ENCODE results near the gene LAMB2.

LAMB2 gene

DNA sequence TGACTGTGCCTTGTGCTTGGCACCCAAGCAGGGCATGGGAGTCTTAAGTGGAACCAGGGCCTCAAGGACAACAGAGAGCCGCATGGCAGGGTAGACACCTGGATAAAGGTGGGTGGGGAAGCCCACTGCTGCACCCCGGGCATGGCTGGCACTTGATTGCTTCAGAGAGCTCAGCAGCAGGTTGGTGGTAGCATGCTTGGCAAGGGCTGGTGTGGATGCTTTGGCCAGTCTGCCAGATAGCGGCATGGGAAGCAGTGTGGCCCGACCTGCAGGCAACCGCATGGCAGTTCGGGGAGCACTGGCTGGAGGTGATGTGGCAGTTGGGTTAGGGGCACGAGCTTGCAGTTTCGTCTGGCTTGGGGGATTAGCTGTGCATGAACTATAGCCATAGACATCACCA lies 30.8 kb upstream of the LAMB2 start:
- in situ Hi-C loops (cut with HindIII; ENCODE audit: low pct_ligation_motif_present, low sequenced_read_pairs): no loop called here
- no peak for TF ChIP-seq CTCF (IDR thresholded peaks at IDR 0.05; ENCODE audit: low read depth, low read length, missing control alignments)
- Histone ChIP-seq H3K27ac (no peak overlapping the region), H3K4me3 (ENCODE audit: low read depth, low read length) (no peak overlapping the region), H3K27me3 (replicated peaks) (no peaks in the 10 kb centered on the region), H3K36me3 (replicated peaks) (peaks cover 18% of the 10 kb centered on the region)
- DNase-seq: no peak

DNA sequence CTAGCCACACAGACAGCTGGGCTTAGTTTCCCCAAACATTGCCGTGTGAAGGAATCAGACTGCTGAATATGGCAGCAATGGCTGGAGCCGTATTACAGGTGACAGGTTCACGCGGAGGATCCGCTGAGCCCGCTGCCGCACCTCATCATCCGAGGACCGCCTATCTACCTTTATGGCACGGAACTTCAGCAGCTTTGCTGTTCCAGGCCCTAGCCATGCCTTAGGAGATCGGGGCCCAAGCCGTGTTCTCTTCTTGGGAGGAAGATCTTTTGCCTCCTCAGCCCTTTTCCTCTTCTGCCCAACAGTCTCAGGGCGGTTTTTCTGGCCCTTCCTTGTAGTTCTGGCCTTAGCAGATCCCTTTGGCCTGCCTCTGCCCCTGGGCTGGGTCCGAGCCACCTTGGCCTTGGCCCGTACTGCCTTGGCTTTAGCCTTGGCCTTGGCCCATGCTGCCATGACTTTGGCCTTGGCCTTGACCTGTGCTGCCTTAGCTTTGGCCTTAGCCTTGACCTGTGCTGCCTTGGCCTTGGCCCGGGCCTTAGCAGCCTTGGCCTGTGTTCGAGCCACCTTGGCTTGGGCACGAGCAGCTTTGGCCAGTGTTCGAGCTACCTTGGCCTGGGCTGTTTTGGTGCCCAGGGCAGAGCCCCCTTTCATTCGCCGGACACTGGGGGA lies 30.0 kb upstream of the LAMB2 start:
- Histone ChIP-seq H3K27ac (no peak overlapping the region), H3K36me3 (replicated peaks) (peaks cover 18% of the 10 kb centered on the region), H3K4me3 (ENCODE audit: low read depth, low read length) (no peak overlapping the region), H3K27me3 (replicated peaks) (no peaks in the 10 kb centered on the region)
- in situ Hi-C loops (cut with HindIII; ENCODE audit: low pct_ligation_motif_present, low sequenced_read_pairs): no loop called here
- no peak for TF ChIP-seq CTCF (IDR thresholded peaks at IDR 0.05; ENCODE audit: low read depth, low read length, missing control alignments)
- no peak for DNase-seq

- no peak overlapping the region for H3K4me3 ChIP-seq (ENCODE audit: low read depth, low read length)
- no peak overlapping the region for H3K27ac ChIP-seq
These were observed 29.1 kb upstream of the LAMB2 start for GRCh38 chr3:49161808-49162530.

DNA sequence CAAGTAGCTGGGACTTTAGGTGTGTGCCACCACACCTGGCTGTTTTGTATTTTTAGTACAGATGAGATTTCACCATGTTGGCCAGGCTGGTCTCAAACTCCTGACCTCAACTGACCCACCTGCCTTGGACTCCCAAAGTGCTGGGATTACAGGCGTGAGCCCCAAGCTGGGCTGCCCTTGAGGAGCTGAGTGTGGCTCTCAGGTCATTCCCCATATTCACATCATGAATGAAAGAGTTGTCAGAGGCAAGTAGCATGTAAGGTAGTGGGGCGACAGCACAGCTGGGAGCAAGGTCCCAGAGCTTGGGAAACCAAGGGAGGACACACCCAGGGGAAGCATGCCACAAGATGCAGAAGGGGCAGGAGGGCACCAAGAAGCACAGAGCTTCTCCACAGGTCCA lies 28.3 kb upstream of the LAMB2 start:
- TF ChIP-seq CTCF (IDR thresholded peaks at IDR 0.05; ENCODE audit: low read depth, low read length, missing control alignments): no peak
- DNase-seq: no peak
- H3K4me3 ChIP-seq (ENCODE audit: low read depth, low read length): no peak overlapping the region
- H3K36me3 ChIP-seq (replicated peaks): peaks cover 18% of the 10 kb centered on the region
- in situ Hi-C loops (cut with HindIII; ENCODE audit: low pct_ligation_motif_present, low sequenced_read_pairs): no loop called here
- no peak overlapping the region for H3K27ac ChIP-seq
- H3K27me3 ChIP-seq (replicated peaks): no peaks in the 10 kb centered on the region

More at GRCh38 chr3:49161808-49162530, 29.1 kb upstream of the LAMB2 start:
- in situ Hi-C loops (cut with HindIII; ENCODE audit: low pct_ligation_motif_present, low sequenced_read_pairs): no loop called here
- Histone ChIP-seq H3K36me3 (replicated peaks) (peaks cover 18% of the 10 kb centered on the region), H3K27me3 (replicated peaks) (no peaks in the 10 kb centered on the region)
- TF ChIP-seq CTCF (IDR thresholded peaks at IDR 0.05; ENCODE audit: low read depth, low read length, missing control alignments): no peak
- DNase-seq: no peak

DNA sequence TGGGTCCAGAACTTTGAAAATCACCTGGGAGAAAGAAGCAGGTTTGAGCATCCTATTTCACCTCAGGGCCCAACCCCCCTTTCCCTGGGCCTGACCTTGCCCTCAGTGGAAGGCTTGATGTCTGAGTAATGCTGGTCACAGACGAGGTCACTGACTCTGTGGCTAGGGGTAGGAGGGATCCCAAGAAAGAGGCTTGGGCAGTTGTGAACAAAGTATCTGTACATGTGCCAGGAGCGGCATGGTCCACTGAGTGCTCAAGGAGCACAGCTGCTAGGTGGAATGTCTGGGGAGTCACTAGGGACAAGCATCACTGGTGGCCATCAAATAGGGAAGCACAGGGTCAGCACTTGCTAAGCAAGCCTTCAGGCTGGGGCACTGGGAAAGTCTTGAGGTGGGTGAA lies 25.9 kb upstream of the LAMB2 start:
- in situ Hi-C loops (cut with HindIII; ENCODE audit: low pct_ligation_motif_present, low sequenced_read_pairs): no loop called here
- no peak for DNase-seq
- Histone ChIP-seq H3K27me3 (replicated peaks) (no peaks in the 10 kb centered on the region), H3K27ac (no peak overlapping the region), H3K36me3 (replicated peaks) (peaks cover 12% of the 10 kb centered on the region), H3K4me3 (ENCODE audit: low read depth, low read length) (no peak overlapping the region)
- no peak for TF ChIP-seq CTCF (IDR thresholded peaks at IDR 0.05; ENCODE audit: low read depth, low read length, missing control alignments)
